NCI-H345 treated with DMSO at 0.1 percent for 48 hours (cell line): ENCODE measurements around the gene SPRYD4.

ENCODE experiments used
- DNase-seq: peaks from one replicate; lab custom pipeline; 2025; ENCODE audit not compliant: unreplicated experiment; lab: John Stamatoyannopoulos, UW

Gene SPRYD4

DNA sequence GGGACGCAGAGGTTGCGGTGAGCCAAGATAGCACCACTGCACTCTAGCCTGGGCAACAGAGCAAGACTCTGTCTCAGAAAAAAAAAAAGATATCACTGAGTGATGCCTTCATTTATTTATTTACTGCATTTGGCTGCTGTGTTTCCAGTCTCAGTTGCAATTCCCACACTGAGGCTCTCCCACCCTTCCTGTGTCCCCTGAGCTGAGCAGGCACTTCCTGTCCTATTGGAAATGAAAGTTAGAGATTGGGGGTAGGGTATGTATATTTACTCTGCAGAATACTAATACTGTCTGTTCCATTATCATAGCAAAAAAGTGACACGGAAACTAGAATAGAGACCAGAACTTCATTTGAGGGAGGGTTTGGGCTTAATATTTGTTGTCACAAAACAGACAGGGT, 51.7 kb downstream of the SPRYD4 start:
- DNase-seq, result no peak

DNA sequence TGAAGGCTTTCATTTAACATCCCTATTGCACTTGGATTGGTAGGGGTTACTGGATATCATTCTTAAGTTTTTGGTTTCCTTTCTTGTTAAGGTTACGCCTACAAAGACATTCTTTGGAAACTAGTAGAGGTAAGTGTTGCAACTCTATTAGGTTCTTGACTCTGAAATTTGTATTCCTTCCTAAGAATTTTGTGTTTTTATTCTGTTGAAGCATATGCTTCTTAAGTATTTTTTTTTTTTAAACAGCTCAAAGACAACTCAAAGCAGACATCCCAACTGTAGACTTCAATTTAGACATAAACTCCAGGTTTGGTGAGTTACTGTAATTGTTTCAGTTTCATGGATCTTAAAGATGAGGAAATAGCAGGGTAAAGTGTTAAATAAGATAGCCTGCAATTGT, 52.1 kb downstream of the SPRYD4 start:
- no peak for DNase-seq

DNA sequence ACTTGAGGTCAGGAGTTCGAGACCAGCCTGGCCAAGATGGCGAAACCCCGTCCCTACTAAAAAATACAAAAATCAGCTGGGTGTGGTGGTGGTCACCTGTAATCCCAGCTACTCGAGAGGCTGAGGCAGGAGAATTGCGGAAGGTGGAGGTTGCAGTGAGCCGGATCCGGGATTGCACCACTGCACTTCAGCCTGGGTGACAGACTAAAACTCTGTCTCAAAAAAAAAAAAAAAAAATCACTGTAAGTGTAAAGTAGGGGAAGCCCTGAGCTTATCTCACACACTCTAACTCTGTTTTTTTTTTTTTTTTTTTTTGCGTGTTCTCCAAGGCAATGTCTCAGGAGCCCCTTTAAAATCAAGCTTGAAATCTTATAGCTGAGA, 52.8 kb downstream of the SPRYD4 start:
- no peak for DNase-seq

- peak; percentile 11 for DNase-seq
Observed at GRCh38 chr12:56521590-56522371, 53.4 kb downstream of the SPRYD4 start, which contains the start of gene RBMS2. Gene RBMS2, plus strand, starts transcription at chr12:56521820. Its CDS starts 204 bp downstream, at chr12:56522024.

- DNase-seq, result no peak
Observed at GRCh38 chr12:56522411-56523193, 54.2 kb downstream of the SPRYD4 start.

GRCh38 chr12:56528846-56529245, 60.5 kb downstream of the SPRYD4 start:
- DNase-seq, result no peak
